Measurements from ENCODE around the gene LENG9.

- TF ChIP-seq CTCF (IDR thresholded peaks at IDR 0.05; ENCODE audit: poor library complexity), result no peak
- TF ChIP-seq EZH2 (IDR thresholded peaks at IDR 0.05; ENCODE audit: borderline replicate concordance), result no peak
- TF ChIP-seq EZH2phosphoT487 (IDR thresholded peaks at IDR 0.05; ENCODE audit: low read depth, severe bottlenecking, unreplicated experiment), result no peak
These were observed 11.0 kb downstream of the LENG9 start for GRCh38 chr19:54452626-54453025.

Data from hepatocyte (in vitro differentiated cells).